ENCODE results near the gene PDE8A. TPM values are rescaled to one million over a fixed set of nuclear protein-coding genes. Genes with fewer than 3 reads are reported as not detected.
A peak's percentile ranks its signal among the peaks of the same experiment; 100 is the strongest.
"Not testable (repeated sequence)": the region's sequence is repeated elsewhere in the genome, so short reads cannot be mapped to it uniquely, and the experiment has no call there.

Gene PDE8A
- total RNA-seq, 2 donors from 2014 or later = 19.2 to 23.2 TPM

DNA sequence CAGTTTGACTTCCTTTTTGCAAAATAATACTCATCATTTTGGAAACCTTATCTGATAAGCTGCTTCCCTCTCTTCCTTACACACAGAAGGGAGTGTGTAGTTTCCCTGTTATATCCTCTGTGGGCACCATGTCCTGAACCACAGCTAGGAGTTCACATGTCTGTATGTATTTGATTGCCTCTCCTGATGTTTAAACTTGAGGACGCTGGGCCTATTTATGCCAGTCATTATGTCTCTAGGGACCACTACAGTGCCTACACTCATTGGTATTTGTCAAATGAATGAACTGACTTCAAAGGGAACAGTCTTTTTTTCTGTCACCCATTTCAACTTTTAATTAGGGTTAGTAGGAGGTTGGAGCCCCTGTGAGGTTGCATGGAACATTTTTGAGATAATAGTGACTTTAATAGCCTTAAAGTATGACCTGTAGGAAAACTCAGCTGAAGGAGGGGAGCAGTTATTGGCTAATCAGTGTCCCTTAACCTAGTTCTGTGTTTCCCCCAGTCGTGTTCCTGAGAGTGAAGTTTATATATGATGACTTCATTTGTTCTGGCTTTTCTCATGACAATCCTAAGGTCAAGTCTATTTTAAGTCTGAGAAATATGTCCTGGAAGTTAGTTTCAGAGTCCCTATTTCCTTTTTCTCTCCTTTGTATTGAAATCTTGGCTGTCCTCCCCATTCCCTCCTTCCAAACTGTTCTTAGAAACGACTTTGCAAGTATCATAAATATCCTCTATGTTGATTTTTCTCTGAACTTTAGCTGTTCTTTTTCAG is 28.9 kb downstream of the PDE8A start:
- TF ChIP-seq, protein P1, sequence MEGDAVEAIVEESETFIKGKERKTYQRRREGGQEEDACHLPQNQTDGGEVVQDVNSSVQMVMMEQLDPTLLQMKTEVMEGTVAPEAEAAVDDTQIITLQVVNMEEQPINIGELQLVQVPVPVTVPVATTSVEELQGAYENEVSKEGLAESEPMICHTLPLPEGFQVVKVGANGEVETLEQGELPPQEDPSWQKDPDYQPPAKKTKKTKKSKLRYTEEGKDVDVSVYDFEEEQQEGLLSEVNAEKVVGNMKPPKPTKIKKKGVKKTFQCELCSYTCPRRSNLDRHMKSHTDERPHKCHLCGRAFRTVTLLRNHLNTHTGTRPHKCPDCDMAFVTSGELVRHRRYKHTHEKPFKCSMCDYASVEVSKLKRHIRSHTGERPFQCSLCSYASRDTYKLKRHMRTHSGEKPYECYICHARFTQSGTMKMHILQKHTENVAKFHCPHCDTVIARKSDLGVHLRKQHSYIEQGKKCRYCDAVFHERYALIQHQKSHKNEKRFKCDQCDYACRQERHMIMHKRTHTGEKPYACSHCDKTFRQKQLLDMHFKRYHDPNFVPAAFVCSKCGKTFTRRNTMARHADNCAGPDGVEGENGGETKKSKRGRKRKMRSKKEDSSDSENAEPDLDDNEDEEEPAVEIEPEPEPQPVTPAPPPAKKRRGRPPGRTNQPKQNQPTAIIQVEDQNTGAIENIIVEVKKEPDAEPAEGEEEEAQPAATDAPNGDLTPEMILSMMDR (IDR thresholded peaks at IDR 0.05) = no peak
- H3K36me3 ChIP-seq = no peaks in the 10 kb centered on the region
- H3K27ac ChIP-seq = peak overlapping the region; percentile 40 to 49
- no peak for DNase-seq (ENCODE audit: low spot score)
- no peaks in the 10 kb centered on the region for H3K27me3 ChIP-seq
- no peaks in the 10 kb centered on the region for H3K9me3 ChIP-seq
- H3K4me1 ChIP-seq = peaks cover 0 to 57% of the 10 kb centered on the region in 2 donors
- no peak overlapping the region for H3K4me3 ChIP-seq

DNA sequence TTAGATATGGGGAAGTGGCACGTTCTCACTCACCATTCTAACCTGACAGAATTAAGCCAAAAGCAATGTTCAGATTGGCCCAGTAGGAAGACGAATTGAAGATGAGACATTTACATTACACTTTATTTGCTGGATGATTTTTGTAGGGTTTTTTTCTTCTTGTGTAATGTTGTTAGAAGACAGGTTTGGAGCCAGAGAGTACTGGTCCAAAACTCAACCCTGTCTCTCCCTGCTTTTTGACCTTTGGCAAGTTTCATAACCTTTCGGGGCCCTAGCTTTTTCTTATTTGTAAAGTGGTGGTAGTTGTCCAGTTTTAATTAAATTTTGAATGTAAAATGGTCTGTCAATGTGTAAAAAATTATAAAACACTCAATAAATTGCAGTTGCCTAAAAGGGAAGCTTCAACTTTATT is 29.5 kb downstream of the PDE8A start:
- Histone ChIP-seq H3K4me1 (peaks cover 0 to 52% of the 10 kb centered on the region in 2 donors), H3K4me3 (no peak overlapping the region), H3K9me3 (no peaks in the 10 kb centered on the region), H3K27ac (peak overlapping the region; percentile 40 to 49), H3K27me3 (no peaks in the 10 kb centered on the region), H3K36me3 (no peaks in the 10 kb centered on the region)
- DNase-seq (ENCODE audit: low spot score) = no peak
- TF ChIP-seq, protein P1 (IDR thresholded peaks at IDR 0.05) = no peak

DNA sequence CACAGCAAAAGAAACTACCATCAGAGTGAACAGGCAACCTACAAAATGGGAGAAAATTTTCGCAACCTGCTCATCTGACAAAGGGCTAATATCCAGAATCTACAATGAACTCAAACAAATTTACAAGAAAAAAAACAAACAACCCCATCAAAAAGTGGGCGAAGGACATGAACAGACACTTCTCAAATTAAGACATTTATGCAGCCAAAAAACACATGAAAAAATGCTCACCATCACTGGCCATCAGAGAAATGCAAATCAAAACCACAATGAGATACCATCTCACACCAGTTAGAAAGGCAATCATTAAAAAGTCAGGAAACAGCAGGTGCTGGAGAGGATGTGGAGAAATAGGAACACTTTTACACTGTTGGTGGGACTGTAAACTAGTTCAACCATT is 30.1 kb downstream of the PDE8A start:
- H3K4me1 ChIP-seq = peaks cover 0 to 52% of the 10 kb centered on the region in 2 donors
- not testable (repeated sequence) for H3K9me3 ChIP-seq; H3K4me3 ChIP-seq; H3K36me3 ChIP-seq; DNase-seq (ENCODE audit: low spot score); H3K27ac ChIP-seq; H3K27me3 ChIP-seq

DNA sequence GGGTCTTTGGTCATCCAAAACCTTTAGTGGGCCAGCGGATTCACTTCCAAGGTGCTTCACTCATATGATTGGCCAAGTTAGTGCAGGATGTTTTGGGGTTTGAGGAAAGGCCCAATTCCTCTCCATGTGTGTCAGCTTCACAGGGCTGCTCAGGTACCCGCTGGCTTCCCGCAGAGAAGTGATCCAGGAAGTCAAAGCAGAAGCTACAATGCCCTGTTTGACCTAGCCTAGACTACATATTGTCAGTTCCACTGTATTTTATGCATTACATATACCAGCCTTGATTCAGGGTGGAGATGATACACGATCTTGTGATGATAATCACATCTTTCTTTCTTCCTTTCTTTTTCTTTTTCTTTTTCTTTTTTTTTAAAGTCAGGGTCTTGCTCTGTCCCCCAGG is 32.1 kb downstream of the PDE8A start:
- Histone ChIP-seq H3K4me3 (no peak overlapping the region), H3K9me3 (no peaks in the 10 kb centered on the region), H3K4me1 (peaks cover 0 to 31% of the 10 kb centered on the region in 2 donors), H3K27ac (no peak overlapping the region), H3K27me3 (no peaks in the 10 kb centered on the region), H3K36me3 (no peaks in the 10 kb centered on the region)
- TF ChIP-seq, protein P1 (IDR thresholded peaks at IDR 0.05) = no peak
- no peak for DNase-seq (ENCODE audit: low spot score)

DNA sequence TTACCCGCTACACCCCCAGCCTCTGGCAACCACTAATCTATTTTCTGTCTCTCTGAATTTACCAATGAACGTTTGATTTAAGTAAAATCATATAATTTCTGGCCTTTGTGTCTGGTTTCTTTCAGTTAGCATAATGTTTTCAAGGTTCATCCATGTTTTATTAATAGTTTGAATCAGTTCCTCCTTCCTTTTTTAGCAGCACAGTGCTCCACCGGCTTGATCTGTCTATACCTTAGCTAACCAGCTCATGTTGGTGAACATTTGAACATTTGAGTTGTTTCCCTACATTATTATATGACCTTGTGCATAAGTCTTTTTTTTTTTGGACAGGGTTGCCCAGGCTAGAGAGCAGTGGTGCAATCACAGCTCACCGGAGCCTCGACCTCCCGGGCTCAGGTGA is 33.3 kb downstream of the PDE8A start:
- Histone ChIP-seq H3K4me1 (peaks cover 0 to 20% of the 10 kb centered on the region in 2 donors), H3K27me3 (no peaks in the 10 kb centered on the region), H3K4me3 (no peak overlapping the region), H3K36me3 (no peaks in the 10 kb centered on the region), H3K27ac (no peak overlapping the region), H3K9me3 (no peaks in the 10 kb centered on the region)
- no peak for DNase-seq (ENCODE audit: low spot score)
- TF ChIP-seq, protein P1 (IDR thresholded peaks at IDR 0.05) = no peak

DNA sequence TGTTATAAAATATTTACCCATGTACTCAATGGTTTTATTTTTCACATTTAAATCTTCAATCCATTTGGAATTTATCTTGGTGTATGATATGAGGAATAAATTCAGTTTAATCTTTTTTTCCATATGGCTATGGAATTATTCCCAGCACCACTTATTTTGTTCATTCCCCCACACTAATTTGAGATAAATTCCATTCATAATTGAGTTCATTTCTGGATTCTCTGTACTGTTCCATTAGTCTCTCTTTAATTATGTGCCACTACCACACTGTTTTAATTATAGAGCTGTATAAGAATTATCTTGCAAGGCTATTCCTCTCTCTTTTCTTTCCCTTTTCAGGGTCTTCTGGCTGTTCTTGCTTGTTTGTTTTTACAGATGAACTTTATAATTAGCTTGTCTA is 34.6 kb downstream of the PDE8A start:
- no peaks in the 10 kb centered on the region for H3K27me3 ChIP-seq
- no peak overlapping the region for H3K4me3 ChIP-seq
- H3K36me3 ChIP-seq = no peaks in the 10 kb centered on the region
- TF ChIP-seq, protein P1 (IDR thresholded peaks at IDR 0.05) = no peak
- no peak overlapping the region for H3K27ac ChIP-seq
- no peak for DNase-seq (ENCODE audit: low spot score)
- H3K9me3 ChIP-seq = no peaks in the 10 kb centered on the region
- peaks cover 0 to 6% of the 10 kb centered on the region in 2 donors for H3K4me1 ChIP-seq
